Measurements from ENCODE around the gene FRMD4A. TPM values are rescaled to one million over a fixed set of nuclear protein-coding genes. Genes with fewer than 3 reads are reported as not detected.

Gene FRMD4A
- total RNA-seq, 1 experiment from 2014 or later: 7.1 TPM

DNA sequence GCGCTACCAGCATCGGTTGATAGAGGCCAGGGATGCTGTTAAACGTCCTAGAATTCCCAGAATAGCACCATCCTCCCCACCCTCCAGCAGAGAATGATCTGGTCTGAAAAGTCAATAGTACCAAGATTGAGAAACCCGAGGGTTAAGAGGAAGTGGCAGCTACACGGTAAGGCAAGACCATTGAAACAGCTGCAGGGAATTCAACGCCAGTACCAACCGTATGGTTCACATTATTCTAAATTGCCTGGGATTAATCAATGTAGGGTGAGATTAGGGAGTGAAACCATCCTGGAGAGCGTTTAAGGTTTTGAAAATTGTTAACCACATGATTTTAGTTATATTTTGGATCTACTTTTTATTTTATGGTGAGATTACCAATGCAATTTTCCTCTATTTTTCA is 391.8 kb downstream of the FRMD4A start:
- ATAC-seq: no peak
- H4K20me1 ChIP-seq (ENCODE audit: low read length): no peaks in the 10 kb centered on the region
- POLR2A ChIA-PET (ENCODE audit: unreplicated experiment): no interaction called here
- TF ChIP-seq EZH2 (IDR thresholded peaks at IDR 0.05; ENCODE audit: low read length, unreplicated experiment): no peak
- no peak overlapping the region for H3K4me3 ChIP-seq (ENCODE audit: low read length)
- intact Hi-C loops (cut with micrococcal nuclease): no loop called here
- no peak overlapping the region for H2AFZ ChIP-seq (ENCODE audit: low read length)
- H3K4me2 ChIP-seq (ENCODE audit: low read length): no peak overlapping the region
- no peak for DNase-seq
- no peak overlapping the region for H3K27ac ChIP-seq (ENCODE audit: low read length)
- H3K4me1 ChIP-seq (ENCODE audit: insufficient read depth, low read length): no peaks in the 10 kb centered on the region
- no peaks in the 10 kb centered on the region for H3K27me3 ChIP-seq (ENCODE audit: low read length)
- CTCF ChIA-PET: no interaction called here
- H3K9me3 ChIP-seq (ENCODE audit: low read length): no peaks in the 10 kb centered on the region
- BruUV-seq (replicated peaks): no TSS peak
- H3K36me3 ChIP-seq (ENCODE audit: low read depth, low read length): no peaks in the 10 kb centered on the region
- no peaks in the 10 kb centered on the region for H3K79me2 ChIP-seq (ENCODE audit: low read length)
- no peaks in the 10 kb centered on the region for H3K9me2 ChIP-seq (replicated peaks; ENCODE audit: low read length)
- no peak overlapping the region for H3K9ac ChIP-seq (ENCODE audit: low read length)
- H3F3A ChIP-seq (ENCODE audit: low read length, unreplicated experiment): no peaks in the 10 kb centered on the region

DNA sequence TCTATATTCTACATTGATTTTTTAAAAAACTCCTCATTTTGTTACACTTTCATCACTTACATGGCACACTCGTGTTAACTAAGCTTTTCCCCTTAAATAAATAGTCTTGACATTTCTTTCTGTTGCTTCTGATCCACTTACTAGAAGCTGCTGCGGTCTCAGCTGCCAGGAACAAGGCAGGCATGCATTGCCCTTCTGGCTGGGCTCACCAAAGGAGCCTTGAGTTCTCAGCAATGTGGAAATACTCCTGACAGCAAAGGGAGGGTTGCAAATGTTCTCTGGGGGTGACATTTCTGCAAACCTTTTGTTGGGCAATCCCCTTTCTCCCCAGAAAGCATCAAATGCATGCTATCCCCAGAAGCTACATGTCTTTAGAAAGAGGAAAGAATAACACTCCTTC is 393.9 kb downstream of the FRMD4A start:
- Histone ChIP-seq H3K4me2 (ENCODE audit: low read length) (no peak overlapping the region), H3K79me2 (ENCODE audit: low read length) (no peaks in the 10 kb centered on the region), H2AFZ (ENCODE audit: low read length) (no peak overlapping the region), H3K4me3 (ENCODE audit: low read length) (no peak overlapping the region), H3K4me1 (ENCODE audit: insufficient read depth, low read length) (no peaks in the 10 kb centered on the region), H4K20me1 (ENCODE audit: low read length) (no peaks in the 10 kb centered on the region), H3K27ac (ENCODE audit: low read length) (no peak overlapping the region), H3F3A (ENCODE audit: low read length, unreplicated experiment) (no peaks in the 10 kb centered on the region), H3K9ac (ENCODE audit: low read length) (no peak overlapping the region), H3K36me3 (ENCODE audit: low read depth, low read length) (no peaks in the 10 kb centered on the region), H3K27me3 (ENCODE audit: low read length) (no peaks in the 10 kb centered on the region), H3K9me2 (replicated peaks; ENCODE audit: low read length) (no peaks in the 10 kb centered on the region), H3K9me3 (ENCODE audit: low read length) (no peaks in the 10 kb centered on the region)
- TF ChIP-seq EZH2 (IDR thresholded peaks at IDR 0.05; ENCODE audit: low read length, unreplicated experiment): no peak
- TF ChIP-seq EZH2phosphoT487 (IDR thresholded peaks at IDR 0.05; ENCODE audit: borderline replicate concordance, low read length): no peak
- TF ChIP-seq, protein P1, sequence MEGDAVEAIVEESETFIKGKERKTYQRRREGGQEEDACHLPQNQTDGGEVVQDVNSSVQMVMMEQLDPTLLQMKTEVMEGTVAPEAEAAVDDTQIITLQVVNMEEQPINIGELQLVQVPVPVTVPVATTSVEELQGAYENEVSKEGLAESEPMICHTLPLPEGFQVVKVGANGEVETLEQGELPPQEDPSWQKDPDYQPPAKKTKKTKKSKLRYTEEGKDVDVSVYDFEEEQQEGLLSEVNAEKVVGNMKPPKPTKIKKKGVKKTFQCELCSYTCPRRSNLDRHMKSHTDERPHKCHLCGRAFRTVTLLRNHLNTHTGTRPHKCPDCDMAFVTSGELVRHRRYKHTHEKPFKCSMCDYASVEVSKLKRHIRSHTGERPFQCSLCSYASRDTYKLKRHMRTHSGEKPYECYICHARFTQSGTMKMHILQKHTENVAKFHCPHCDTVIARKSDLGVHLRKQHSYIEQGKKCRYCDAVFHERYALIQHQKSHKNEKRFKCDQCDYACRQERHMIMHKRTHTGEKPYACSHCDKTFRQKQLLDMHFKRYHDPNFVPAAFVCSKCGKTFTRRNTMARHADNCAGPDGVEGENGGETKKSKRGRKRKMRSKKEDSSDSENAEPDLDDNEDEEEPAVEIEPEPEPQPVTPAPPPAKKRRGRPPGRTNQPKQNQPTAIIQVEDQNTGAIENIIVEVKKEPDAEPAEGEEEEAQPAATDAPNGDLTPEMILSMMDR (conservative IDR thresholded peaks at IDR 0.05; ENCODE audit: low read depth, low read length): no peak
- intact Hi-C loops (cut with micrococcal nuclease): no loop called here
- CTCF ChIA-PET: no interaction called here
- DNase-seq (no peak), ATAC-seq (no peak)
- POLR2A ChIA-PET (ENCODE audit: unreplicated experiment): no interaction called here
- no TSS peak for BruUV-seq (replicated peaks)

DNA sequence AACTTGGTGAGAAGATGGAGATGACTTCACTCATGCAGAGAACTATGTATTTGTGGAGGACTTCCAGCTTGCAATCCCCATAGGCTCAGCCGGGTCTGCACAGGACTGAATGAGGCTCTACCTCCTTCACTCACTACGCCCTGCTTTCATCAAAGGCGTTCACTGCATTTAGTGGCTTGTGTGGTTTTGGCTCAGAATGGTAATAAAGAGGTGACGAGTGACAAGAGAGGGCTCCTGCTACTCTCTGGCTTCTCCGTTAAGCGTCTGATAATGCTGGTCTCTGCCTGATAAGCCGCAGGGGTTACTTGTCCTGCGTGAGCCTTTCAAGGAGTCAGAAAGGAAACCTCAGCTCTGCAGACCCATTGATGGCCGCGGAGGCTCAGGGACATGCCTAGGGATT is 400.6 kb downstream of the FRMD4A start:
- Histone ChIP-seq H3K4me3 (ENCODE audit: low read length) (no peak overlapping the region), H2AFZ (ENCODE audit: low read length) (no peak overlapping the region), H3K9me2 (replicated peaks; ENCODE audit: low read length) (no peaks in the 10 kb centered on the region), H3K4me2 (ENCODE audit: low read length) (no peak overlapping the region), H3K36me3 (ENCODE audit: low read depth, low read length) (no peaks in the 10 kb centered on the region), H3F3A (ENCODE audit: low read length, unreplicated experiment) (no peaks in the 10 kb centered on the region), H3K79me2 (ENCODE audit: low read length) (no peaks in the 10 kb centered on the region), H3K27ac (ENCODE audit: low read length) (no peak overlapping the region), H4K20me1 (ENCODE audit: low read length) (no peaks in the 10 kb centered on the region), H3K9ac (ENCODE audit: low read length) (no peak overlapping the region), H3K9me3 (ENCODE audit: low read length) (no peaks in the 10 kb centered on the region), H3K27me3 (ENCODE audit: low read length) (no peaks in the 10 kb centered on the region), H3K4me1 (ENCODE audit: insufficient read depth, low read length) (no peaks in the 10 kb centered on the region)
- ChIA-PET CTCF (no interaction called here), POLR2A (ENCODE audit: unreplicated experiment) (no interaction called here)
- no peak for TF ChIP-seq EZH2 (IDR thresholded peaks at IDR 0.05; ENCODE audit: low read length, unreplicated experiment)
- TF ChIP-seq, protein P1 (conservative IDR thresholded peaks at IDR 0.05; ENCODE audit: low read depth, low read length): no peak
- TF ChIP-seq EZH2phosphoT487 (IDR thresholded peaks at IDR 0.05; ENCODE audit: borderline replicate concordance, low read length): no peak
- no TSS peak for BruUV-seq (replicated peaks)
- intact Hi-C loops (cut with micrococcal nuclease): no loop called here
- DNase-seq: no peak
- no peak for ATAC-seq
